Activated CD8-positive, alpha-beta memory T cell treated with anti-CD3 and anti-CD28 coated beads, Interleukin-2, amount 50 U/mL, for 24 hours (primary cell): ENCODE results near the gene PDE11A.
"Not testable (repeated sequence)": the region's sequence is repeated elsewhere in the genome, so short reads cannot be mapped to it uniquely, and the experiment has no call there.

Experiments used
- DNase-seq: peaks from one replicate; pipeline ENCODE4 v3.0.0-alpha.2; 2020; ENCODE audit errors: extremely low read depth

Gene PDE11A

DNA sequence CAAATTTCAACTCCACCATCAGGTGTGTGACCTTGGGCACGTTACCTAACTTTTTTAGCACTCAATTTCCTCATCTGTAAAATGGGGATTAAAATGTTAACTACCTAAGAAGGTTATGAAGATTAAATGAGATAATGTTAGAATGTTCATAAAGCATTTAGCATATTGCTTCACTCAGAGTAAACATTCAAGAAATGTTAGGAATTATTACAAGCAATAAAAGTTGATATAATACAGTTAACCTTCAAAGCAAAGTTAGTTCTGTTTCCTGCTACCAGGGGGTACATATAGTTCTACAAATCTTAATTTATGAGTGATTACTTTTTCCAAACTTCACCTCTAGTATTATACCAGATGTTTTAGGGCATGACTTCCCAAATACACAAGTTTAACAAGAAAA is 254.2 kb downstream of the PDE11A start:
- DNase-seq = no peak

DNA sequence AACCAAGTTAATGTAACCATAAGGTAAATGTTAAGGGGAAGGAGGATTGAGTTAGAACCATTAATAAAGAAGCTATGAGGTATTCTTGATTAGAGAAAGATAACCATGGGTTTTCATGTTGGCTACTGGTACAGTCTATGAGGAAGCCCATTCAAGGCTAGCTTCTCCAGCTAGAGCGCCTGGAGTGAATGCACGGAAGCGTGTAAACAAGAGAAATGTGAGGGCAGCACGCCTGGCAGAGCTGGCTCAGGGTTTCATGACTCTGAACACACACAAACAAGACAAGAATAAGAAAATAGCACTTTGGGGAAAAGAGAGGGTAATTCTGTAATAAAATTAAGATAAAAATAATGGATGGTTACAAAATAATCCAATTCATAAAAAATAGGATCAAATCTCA is 255.3 kb downstream of the PDE11A start:
- DNase-seq = no peak

DNA sequence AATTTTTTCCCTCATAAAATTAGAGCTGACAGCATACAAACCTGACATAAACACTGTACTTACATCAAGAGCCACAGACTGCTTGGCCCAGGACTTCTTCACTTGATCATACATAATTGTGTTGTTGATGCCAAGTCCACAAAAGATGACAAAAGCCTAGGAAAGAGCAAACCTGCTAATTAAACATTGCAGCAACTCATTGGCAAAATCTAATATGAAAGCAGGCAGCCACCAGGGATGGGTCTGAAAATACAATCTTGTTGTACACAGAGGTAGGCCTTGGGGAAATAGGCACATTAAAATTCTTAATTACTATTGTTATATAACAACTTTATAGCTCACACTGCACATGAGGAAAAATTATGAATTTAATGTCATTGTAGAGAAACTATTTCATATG is 255.8 kb downstream of the PDE11A start:
- DNase-seq = no peak

DNA sequence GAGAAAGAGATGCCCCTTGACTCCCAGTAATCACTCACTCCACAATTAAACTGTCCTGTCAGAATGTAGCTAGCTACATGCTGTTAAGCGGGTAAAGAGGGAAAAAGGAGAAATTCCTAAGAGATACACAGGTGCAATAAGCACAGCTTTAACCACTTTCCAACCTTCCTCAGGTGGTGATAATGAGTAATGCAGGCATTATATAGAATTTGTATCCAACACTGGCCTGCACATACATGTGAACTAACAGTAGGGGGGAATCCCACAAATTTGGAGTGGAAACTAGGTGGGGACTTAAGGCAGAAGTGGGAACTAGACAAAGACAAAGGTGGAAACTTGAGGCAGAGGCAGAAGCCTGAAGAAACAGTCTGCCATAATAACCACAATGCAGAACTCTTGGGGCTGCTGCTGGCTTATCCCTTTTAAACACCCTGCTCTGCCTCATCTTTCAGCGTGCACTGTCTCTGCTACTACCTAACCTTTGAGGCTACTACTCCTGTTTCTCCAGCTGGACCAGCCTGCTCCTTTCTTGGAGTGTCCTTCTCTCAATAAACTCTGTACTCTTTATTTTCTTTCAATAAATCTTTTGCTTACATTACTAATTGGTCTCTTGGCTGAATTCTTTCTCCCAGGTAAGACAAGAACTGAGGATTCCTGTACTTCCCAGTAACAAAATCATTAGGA is 259.7 kb downstream of the PDE11A start:
- no peak for DNase-seq

GRCh38 chr2:177810906-177811305 is 261.7 kb downstream of the PDE11A start:
- DNase-seq = no peak

GRCh38 chr2:177808984-177809809 is 263.4 kb downstream of the PDE11A start:
- DNase-seq = no peak

DNA sequence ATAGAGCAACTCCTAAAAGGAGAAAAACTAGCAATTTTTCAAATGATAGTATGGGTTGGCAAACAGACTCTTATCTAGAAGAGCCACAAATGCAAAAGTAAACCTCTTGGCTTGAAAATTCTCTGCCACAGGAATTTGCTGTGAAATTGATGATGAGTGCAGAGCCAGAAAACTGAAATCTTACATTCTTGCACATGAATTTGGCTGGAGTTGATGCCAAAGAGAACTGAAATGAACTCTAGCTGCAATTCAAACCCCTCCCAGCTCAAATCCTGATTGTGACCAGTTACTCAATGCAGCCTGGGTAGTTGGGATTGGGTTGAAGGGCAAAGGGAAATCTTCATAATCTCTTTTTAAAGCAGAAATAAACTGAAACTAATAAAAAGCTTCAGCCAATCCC is 266.6 kb downstream of the PDE11A start:
- no peak for DNase-seq

DNA sequence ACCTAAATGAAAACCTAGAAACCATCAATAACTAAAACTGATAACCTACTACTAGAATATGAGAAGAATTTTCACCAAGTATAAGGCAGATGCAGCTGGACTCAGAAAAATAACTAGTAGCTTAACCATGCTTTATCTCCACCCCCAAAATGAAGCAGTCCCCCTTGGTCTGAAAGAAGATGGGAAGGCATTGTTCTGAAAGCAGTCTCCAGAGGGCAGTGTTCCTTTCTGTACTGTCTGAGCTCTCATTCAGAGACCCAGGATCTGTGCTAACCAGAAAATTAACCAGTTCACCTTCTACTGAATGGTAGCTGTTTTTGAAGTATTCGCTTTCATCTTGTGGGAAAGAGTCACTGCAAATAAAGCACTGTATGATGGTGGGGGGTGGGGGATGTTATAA is 273.0 kb downstream of the PDE11A start:
- DNase-seq = no peak

- DNase-seq = no peak
Observed at GRCh38 chr2:177797808-177798207, 274.8 kb downstream of the PDE11A start.

- no peak for DNase-seq
Observed at GRCh38 chr2:177796654-177797415, 275.7 kb downstream of the PDE11A start.

GRCh38 chr2:177796011-177796410 is 276.6 kb downstream of the PDE11A start:
- DNase-seq = no peak

DNA sequence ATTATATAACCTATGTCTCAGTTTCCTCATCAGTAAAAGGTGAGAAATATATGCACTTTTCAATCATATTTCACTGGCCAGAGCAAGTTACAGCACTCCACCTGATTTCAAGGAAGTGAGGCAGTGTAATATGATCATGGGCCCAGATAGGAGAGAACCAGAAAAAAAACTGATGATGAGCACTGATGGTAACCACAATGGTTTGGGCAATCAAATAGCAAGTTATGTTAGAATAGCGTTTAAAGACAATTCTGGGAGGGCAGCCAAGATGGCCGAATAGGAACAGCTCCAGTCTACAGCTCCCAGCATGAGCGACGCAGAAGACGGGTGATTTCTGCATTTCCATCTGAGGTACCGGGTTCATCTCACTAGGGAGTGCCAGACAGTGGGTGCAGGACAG is 287.4 kb downstream of the PDE11A start:
- DNase-seq = not testable (repeated sequence)

- no peak for DNase-seq
Observed at GRCh38 chr2:177784745-177785067, 287.9 kb downstream of the PDE11A start.

GRCh38 chr2:177783835-177784744 is 288.5 kb downstream of the PDE11A start:
- no peak for DNase-seq

DNA sequence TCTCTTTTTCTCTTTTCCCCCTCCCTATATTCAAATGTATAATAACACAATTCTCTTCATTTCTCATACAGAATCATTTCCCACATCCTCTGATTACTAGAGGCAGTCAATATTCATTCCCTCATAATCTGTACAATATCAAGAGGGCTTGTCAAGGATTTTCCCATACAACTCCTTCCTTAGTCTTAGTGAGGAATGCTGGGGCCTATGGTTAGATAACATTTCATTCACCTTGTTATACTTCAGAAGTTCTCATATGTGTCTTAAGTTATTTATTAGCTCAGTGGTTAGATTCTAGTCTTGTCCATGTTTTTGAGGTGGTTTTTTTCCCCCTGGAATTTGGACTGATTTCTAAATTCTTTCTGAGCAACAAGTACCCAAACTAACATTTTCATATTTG is 289.5 kb downstream of the PDE11A start:
- no peak for DNase-seq

DNA sequence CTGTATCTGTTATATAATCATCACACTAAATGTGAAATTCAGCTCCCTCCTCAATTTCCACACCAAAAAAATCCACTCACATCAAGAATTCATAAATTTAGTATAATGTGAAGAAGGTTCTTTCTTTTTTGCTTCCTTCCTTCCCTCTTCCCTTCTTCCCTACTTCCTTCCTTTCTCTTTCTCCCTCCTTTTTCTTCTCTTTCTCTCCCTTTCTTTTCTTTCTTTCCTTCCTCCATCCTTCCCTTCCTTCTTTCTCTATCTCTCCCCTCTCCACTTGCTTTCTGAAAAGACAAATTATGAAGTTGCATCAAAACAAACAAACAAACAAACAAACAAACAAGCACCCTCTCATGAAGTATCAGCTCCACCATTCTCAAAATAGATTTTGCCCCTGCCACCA is 290.0 kb downstream of the PDE11A start:
- DNase-seq = no peak

GRCh38 chr2:177778472-177778871 is 294.1 kb downstream of the PDE11A start:
- DNase-seq = no peak

DNA sequence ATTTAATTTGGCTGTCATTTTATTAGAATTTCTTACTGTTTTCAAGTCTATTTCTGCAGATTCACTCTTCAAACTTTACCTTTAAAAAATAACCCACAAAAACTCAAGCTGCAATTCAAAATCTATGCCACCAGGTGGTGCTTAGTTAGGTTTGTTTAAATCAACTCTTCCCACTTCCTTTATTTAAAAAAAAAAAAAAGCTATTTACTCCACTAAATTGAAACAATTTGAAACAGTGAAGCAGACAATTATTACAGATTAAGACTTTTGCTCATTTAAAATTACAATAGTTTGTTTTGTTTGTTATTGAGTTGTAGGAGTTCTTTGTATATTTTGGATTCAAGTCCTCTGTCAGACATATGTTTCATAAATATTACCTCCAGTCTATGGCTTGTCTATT is 300.0 kb downstream of the PDE11A start:
- DNase-seq = no peak

DNA sequence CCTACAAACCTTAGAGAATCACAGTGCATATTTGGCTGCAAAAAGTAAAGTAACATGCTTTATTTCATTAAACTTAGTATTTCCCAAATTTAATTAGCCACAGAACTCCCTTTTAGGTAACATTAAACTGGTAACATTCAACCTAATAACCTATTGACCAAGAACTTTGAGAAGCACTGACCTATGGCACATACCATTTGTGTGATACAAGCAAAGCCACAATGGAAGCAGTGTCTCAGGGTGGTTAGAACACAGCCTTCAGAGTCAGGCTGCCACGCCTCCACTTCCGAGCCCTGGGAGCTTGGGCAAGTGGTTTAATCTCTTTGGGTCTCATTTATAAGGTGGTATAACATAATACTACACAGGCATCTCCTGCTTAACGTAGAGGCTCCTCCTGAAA is 301.4 kb downstream of the PDE11A start:
- DNase-seq = no peak

DNA sequence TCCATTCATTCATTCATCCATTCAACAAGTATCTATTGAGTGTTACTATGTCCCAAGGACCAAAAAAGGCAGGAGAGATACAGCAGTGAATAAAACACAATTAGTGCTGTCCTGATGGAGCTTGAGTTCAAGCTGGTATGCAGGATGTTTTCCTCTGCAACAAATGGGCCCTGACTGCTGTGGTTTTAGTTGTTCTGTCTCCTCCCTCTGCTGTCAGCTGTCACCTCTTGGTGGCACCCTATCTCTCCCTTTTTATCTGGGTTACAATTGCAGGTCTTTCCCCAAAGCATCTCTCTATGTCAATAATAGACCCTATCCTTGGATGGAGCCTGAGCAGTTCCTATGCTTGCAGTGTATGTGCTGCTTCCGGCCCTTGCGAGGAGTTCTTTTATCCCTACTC is 304.8 kb downstream of the PDE11A start:
- DNase-seq = no peak

GRCh38 chr2:177765698-177766097 is 306.9 kb downstream of the PDE11A start:
- DNase-seq = no peak
